GM12873 (cell line): ENCODE data around the gene SYCP2L.

Experiments used
- TF ChIP-seq, protein P1 (sequence below): IDR thresholded peaks from 2 replicates; pipeline ENCODE4 v1.5.1; 2012; ENCODE audit warnings: low read depth, mild to moderate bottlenecking, moderate library complexity, low read length, control low read depth; ENCODE audit not compliant: insufficient read depth; ENCODE audit errors: missing control alignments

SYCP2L gene

DNA sequence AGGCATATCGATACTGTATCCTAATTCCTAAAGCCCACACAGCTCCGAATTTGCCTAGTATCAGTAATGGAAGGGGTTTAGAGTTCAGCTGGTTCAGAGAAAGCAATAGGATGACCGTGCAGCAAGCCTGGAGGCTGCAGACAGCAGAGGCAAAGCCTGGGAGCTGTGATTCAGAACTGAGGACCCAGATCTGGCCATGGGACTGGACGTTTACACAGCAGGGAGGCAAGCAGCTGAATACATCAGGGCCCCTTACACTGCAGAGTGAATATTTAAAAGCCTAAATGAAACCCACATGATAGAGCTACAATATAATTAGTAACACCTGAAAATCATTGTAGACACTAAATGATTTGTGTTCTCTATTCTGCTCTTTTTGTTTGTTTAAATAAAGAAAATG is 119.2 kb downstream of the SYCP2L start:
- TF ChIP-seq, protein P1, sequence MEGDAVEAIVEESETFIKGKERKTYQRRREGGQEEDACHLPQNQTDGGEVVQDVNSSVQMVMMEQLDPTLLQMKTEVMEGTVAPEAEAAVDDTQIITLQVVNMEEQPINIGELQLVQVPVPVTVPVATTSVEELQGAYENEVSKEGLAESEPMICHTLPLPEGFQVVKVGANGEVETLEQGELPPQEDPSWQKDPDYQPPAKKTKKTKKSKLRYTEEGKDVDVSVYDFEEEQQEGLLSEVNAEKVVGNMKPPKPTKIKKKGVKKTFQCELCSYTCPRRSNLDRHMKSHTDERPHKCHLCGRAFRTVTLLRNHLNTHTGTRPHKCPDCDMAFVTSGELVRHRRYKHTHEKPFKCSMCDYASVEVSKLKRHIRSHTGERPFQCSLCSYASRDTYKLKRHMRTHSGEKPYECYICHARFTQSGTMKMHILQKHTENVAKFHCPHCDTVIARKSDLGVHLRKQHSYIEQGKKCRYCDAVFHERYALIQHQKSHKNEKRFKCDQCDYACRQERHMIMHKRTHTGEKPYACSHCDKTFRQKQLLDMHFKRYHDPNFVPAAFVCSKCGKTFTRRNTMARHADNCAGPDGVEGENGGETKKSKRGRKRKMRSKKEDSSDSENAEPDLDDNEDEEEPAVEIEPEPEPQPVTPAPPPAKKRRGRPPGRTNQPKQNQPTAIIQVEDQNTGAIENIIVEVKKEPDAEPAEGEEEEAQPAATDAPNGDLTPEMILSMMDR = no peak

DNA sequence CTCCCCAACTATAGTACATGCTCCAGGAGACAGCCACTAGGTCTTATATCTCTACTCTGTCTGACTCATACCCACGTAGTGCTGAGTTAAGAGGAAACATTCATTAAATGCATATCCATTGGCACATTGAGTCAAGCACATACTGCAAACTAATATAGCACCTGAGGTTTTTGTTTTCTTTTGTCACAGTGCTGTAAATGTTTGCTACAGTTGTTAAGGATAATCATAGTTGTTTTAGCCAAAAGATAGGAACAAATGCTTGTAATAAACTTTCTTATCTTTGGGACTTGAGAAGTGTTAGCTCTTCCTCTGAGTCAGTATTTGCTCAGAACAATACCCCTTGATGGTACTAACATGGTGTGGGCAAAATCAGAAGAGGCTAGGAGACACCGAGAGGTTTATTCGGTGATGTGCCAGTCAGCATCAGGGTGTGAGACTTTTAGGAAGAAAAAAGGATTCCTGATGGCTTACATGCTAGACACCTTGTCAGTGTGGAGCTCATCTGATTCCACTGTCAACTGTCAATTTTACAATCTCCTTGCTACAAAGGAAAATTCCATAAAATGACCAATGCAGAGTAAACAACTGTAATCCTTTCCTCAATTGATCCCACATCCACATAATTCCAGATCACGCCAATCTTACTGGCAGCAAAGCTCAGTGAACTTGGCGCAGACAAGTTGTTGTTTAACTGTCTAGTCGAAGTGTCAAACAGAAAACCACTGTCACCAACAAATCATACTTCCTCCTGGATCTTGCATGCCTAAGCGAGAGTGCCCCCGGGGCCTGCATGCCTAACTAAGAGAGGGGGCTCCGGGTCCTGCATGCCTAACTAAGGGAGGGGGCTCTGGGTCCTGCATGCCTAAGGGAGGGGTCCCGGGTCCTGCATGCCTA is 121.1 kb downstream of the SYCP2L start:
- TF ChIP-seq, protein P1 = no peak

DNA sequence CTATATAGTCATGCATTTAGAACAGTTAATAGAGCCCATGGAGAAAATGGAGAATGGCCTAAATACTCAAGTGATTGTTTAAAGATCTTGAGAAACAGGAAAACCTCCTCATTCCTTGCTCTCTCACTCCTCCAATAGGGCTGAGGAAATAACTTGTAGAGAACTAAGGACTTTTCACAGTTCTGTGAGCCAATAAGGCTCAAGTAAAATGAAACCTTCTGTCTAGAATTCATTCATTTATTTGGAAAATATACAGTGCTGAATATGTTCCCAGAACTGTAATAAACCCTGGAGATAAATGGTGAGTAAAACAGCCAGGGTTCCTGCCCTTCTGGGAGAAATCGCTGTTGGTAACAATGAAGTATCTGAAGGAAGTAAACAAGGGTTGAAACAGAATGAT is 122.0 kb downstream of the SYCP2L start:
- TF ChIP-seq, protein P1 = no peak

DNA sequence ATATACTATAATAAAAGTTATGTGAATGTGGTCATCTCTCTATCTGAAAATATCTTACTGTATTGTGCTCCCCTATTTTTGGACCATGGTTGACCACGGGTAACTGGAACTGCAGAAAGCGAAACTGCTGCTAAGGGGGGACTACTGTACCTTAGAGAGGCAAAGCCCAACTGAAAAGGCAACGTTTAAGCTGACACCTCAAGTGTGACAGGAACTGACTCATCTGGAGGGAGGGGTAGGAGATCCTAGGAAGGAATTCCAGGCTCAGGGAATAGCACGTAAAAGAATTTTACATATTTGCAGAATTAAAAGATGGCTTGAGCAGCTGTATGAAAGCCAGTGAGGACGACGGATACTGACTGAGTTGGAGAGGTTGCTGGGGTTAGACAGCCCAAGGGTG is 122.5 kb downstream of the SYCP2L start:
- TF ChIP-seq, protein P1 = no peak

DNA sequence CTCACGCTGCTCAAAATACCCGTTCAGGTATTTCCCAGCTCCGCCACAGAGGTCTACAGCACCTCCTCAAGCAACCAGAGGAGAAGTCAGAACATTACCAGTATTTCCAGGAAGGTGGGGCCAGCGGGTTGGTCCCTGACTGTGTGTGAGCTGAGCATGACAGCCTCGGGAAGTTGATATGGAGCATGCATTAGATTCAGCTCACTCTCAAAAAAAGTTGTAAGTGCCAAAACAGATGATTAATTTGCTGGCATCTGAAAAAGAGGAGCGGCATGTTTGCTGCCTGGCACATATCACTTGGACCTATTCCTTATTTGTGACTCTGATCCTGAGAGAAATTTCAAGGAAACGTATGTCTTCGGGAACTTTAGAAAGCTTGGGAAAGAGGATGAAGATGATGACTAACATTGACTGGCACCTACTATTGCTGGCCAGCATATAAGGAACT is 125.0 kb downstream of the SYCP2L start:
- TF ChIP-seq, protein P1 = no peak

DNA sequence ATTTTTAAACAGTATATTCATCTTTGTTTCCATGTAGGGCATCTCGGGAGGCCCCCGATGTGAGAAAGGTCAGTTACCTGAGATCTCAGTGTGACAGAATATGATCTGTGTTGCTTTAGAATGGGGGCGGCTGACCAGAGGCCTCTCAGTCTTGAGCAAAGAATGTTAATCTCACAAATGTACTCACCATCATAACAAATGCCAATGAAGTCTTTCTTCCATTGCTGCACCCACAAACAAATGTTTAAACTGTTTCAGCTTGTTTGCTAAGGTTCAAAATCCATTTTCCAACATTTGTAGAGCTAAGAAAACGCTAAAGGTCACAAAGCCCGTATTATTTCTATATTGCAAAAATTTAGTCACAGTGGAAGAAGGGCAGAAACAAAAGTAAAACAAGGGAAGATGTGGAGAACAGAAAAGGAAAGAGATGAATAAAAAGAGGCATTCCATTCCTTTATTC is 125.5 kb downstream of the SYCP2L start:
- TF ChIP-seq, protein P1 = no peak

DNA sequence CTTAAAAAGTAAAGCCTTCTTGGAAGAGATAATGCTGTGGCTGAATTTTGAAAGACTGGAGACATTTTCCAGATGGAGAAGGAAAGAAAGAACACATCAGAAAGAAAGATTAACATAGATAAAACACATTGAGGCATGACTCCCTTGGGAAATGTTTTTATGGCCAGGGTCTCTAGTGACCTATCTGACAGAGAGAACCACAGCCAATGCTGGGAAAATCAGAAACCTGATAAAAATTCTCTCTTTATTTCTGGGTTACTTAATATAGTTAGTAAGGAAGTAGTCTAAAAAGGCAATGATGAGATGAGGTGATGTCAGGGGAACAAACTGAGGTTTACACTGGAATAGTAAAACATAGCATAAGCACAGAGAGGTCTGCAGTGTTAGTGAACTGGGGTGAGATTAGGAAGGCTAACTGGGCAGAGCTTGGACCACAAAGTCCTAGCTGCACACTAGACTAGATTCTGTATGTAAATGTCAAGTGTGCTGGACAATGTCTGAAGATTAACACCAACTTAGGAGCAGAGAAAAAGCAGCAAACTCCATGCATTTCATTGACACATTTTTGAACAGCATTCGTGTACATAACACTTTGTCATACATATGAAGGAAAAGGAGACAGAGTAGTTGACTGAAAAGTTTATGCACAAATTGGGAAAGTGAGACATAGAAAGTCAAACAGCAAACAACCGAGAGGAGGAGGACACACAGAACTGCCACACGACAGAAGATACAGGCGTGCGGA is 126.3 kb downstream of the SYCP2L start:
- TF ChIP-seq, protein P1 = no peak
